RPMI8226 (cell line): Measurements from ENCODE around the gene PHOSPHO2.

Experiments used
- DNase-seq: peaks from one replicate; pipeline ENCODE4 v3.0.0-alpha.2; 2015

PHOSPHO2 gene

GRCh38 chr2:169718930-169719504 lies 24.7 kb downstream of the PHOSPHO2 start:
- no peak for DNase-seq

GRCh38 chr2:169721016-169721415 lies 26.7 kb downstream of the PHOSPHO2 start:
- no peak for DNase-seq

- DNase-seq, result no peak
Measured at GRCh38 chr2:169727065-169727464, 32.8 kb downstream of the PHOSPHO2 start.

- no peak for DNase-seq
Measured at GRCh38 chr2:169729274-169729605, 35.0 kb downstream of the PHOSPHO2 start.

- DNase-seq, result no peak
Measured at GRCh38 chr2:169732075-169732474, 37.8 kb downstream of the PHOSPHO2 start.

GRCh38 chr2:169732583-169733358 lies 38.5 kb downstream of the PHOSPHO2 start:
- DNase-seq, result no peak

GRCh38 chr2:169734169-169734847 lies 40.0 kb downstream of the PHOSPHO2 start:
- peak; percentile 23 for DNase-seq

- no peak for DNase-seq
Measured at GRCh38 chr2:169735623-169736022, 41.4 kb downstream of the PHOSPHO2 start.

GRCh38 chr2:169736902-169737301 lies 42.6 kb downstream of the PHOSPHO2 start:
- DNase-seq, result no peak

GRCh38 chr2:169738566-169739229 lies 44.4 kb downstream of the PHOSPHO2 start:
- DNase-seq, result no peak

GRCh38 chr2:169739351-169739750 lies 45.1 kb downstream of the PHOSPHO2 start:
- no peak for DNase-seq

- DNase-seq, result no peak
Measured at GRCh38 chr2:169743549-169743948, 49.3 kb downstream of the PHOSPHO2 start.

GRCh38 chr2:169746240-169746639 lies 52.0 kb downstream of the PHOSPHO2 start:
- DNase-seq, result no peak

GRCh38 chr2:169748319-169748718 lies 54.0 kb downstream of the PHOSPHO2 start:
- no peak for DNase-seq
